Neuronal stem cell (in vitro differentiated cells): Measurements from ENCODE around the gene FSD1L.

ENCODE experiments used
- DNase-seq: peaks from one replicate; pipeline ENCODE4 v3.0.0-alpha.2; 2013; ENCODE audit warnings: low spot score
- H2AFZ ChIP-seq: one replicate; pipeline ENCODE4 v1.6.1; 2013; ENCODE audit warnings: mild to moderate bottlenecking, low read length, inconsistent platforms
- H2AK5ac ChIP-seq: 2 replicates; pipeline ENCODE4 v1.6.1; 2013; ENCODE audit warnings: low read depth, mild to moderate bottlenecking, inconsistent platforms, low read length, moderate library complexity, mixed read lengths
- H2BK120ac ChIP-seq: 2 replicates; pipeline ENCODE4 v1.6.1; 2013; ENCODE audit warnings: low read depth, mild to moderate bottlenecking, inconsistent platforms, low read length, moderate library complexity, mixed read lengths
- H2BK12ac ChIP-seq: one replicate; pipeline ENCODE4 v1.6.1; 2013; ENCODE audit warnings: low read length, inconsistent platforms
- H2BK15ac ChIP-seq: 2 replicates; pipeline ENCODE4 v1.6.1; 2013; ENCODE audit warnings: mild to moderate bottlenecking, low read length, inconsistent platforms, mixed read lengths
- H2BK5ac ChIP-seq: one replicate; pipeline ENCODE4 v1.6.1; 2013; ENCODE audit warnings: inconsistent platforms, mild to moderate bottlenecking, low read length, moderate library complexity
- H3K14ac ChIP-seq: one replicate; pipeline ENCODE4 v1.6.1; 2013; ENCODE audit warnings: low read length, inconsistent platforms
- H3K18ac ChIP-seq: 2 replicates; pipeline ENCODE4 v1.6.1; 2013; ENCODE audit warnings: low read length, inconsistent platforms
- H3K23ac ChIP-seq: 2 replicates; pipeline ENCODE4 v1.6.1; 2013; ENCODE audit warnings: low read depth, mild to moderate bottlenecking, mixed read lengths, low read length, inconsistent platforms; ENCODE audit not compliant: poor library complexity
- H3K27ac ChIP-seq: replicated peaks from 3 replicates; pipeline ENCODE4 v1.5.1; 2013; ENCODE audit warnings: low read length, inconsistent platforms
- H3K27me3 ChIP-seq, 3 experiments: 2 replicates each; pipeline ENCODE4 v1.6.1; 2013; ENCODE audit warnings: low read length in 3 of 3, mild to moderate bottlenecking in 2 of 3, inconsistent platforms in 1 of 3, low read depth in 1 of 3, mixed read lengths in 1 of 3, moderate library complexity in 1 of 3; ENCODE audit not compliant: control insufficient read depth in 3 of 3, insufficient read depth in 3 of 3
- H3K36me3 ChIP-seq, 2 donors: replicated peaks in 1 of 2; 2 replicates each; pipeline ENCODE4 v1.6.1; 2013; ENCODE audit warnings: low read length in 2 of 2; ENCODE audit not compliant: control insufficient read depth in 2 of 2, insufficient read depth in 2 of 2
- H3K4ac ChIP-seq: 2 replicates; pipeline ENCODE4 v1.6.1; 2013; ENCODE audit warnings: inconsistent platforms, mild to moderate bottlenecking, low read length, moderate library complexity
- H3K4me1 ChIP-seq, 2 donors: 1 replicate in 1 of 2; 2 replicates in 1 of 2; pipeline ENCODE4 v1.6.1; 2013; ENCODE audit warnings: low read length in 2 of 2, low read depth in 1 of 2; ENCODE audit not compliant: control insufficient read depth in 2 of 2, insufficient read depth in 1 of 2
- H3K4me2 ChIP-seq: one replicate; pipeline ENCODE4 v1.6.1; 2013; ENCODE audit warnings: mild to moderate bottlenecking, low read length, inconsistent platforms; ENCODE audit not compliant: insufficient read depth, poor library complexity, severe bottlenecking
- H3K4me3 ChIP-seq, 2 donors: 2 replicates each; pipeline ENCODE4 v1.5.1; 2013; ENCODE audit warnings: low read length in 2 of 2, mild to moderate bottlenecking in 2 of 2, inconsistent platforms in 1 of 2, moderate library complexity in 1 of 2
- H3K79me1 ChIP-seq: one replicate; pipeline ENCODE4 v1.6.1; 2013; ENCODE audit warnings: low read depth, mild to moderate bottlenecking, inconsistent platforms, low read length, moderate library complexity
- H3K9ac ChIP-seq: one replicate; pipeline ENCODE4 v1.6.1; 2013; ENCODE audit warnings: mild to moderate bottlenecking, low read depth, low read length, inconsistent platforms; ENCODE audit not compliant: poor library complexity
- H3K9me3 ChIP-seq, 2 donors: replicated peaks in 1 of 2; 2 replicates each; pipeline versions ENCODE3 to v1.6.1; 2013; ENCODE audit warnings: low read length in 2 of 2, mild to moderate bottlenecking in 2 of 2, inconsistent platforms in 1 of 2, low read depth in 1 of 2, mixed read lengths in 1 of 2, moderate library complexity in 1 of 2; ENCODE audit not compliant: control insufficient read depth in 2 of 2, insufficient read depth in 1 of 2
- H4K8ac ChIP-seq: one replicate; pipeline ENCODE4 v1.6.1; 2013; ENCODE audit warnings: low read depth, mild to moderate bottlenecking, inconsistent platforms, low read length, moderate library complexity
- H4K91ac ChIP-seq: one replicate; pipeline ENCODE4 v1.6.1; 2013; ENCODE audit warnings: low read length, low read depth, mild to moderate bottlenecking, inconsistent platforms; ENCODE audit not compliant: poor library complexity
- WGBS, 2 donors: extraction: QIAGEN DNeasy Blood & Tissue Kit; methylation state at CpG; one replicate each; pipeline ENCODE4 v1.1.7; 2013; ENCODE audit warnings: missing lambda C conversion rate in 2 of 2, mixed read lengths in 1 of 2; ENCODE audit not compliant: insufficient read length in 2 of 2, insufficient replicate concordance in 1 of 2; ENCODE audit errors: extremely low coverage in 2 of 2; 5-methylcytosine and 5-hydroxymethylcytosine counted together

FSD1L gene

GRCh38 chr9:105419816-105420597 is 27.8 kb upstream of the FSD1L start:
- H3K9ac ChIP-seq, result no peak overlapping the region
- H2BK15ac ChIP-seq, result no peak overlapping the region
- H3K4ac ChIP-seq, result no peak overlapping the region
- no peak overlapping the region for H4K91ac ChIP-seq
- H3K23ac ChIP-seq, result no peak overlapping the region
- no peak overlapping the region for H2BK120ac ChIP-seq
- H3K4me1 ChIP-seq, result peaks cover 0 to under 1% of the 10 kb centered on the region in 2 donors
- H3K27ac ChIP-seq, result no peak overlapping the region
- no peak for DNase-seq
- WGBS, 2 donors, result no CpG with 5 or more reads among the region's 10 CpGs
- H3K79me1 ChIP-seq, result no peaks in the 10 kb centered on the region
- H3K18ac ChIP-seq, result no peak overlapping the region
- no peak overlapping the region for H3K4me2 ChIP-seq
- peaks cover 0 to 3% (median 0%) of the 10 kb centered on the region in 3 experiments for H3K27me3 ChIP-seq
- no peak overlapping the region for H3K14ac ChIP-seq
- H2BK12ac ChIP-seq, result no peak overlapping the region
- H3K4me3 ChIP-seq, result no peak overlapping the region
- no peak overlapping the region for H2AK5ac ChIP-seq
- no peak overlapping the region for H2AFZ ChIP-seq
- no peaks in the 10 kb centered on the region for H3K36me3 ChIP-seq
- H3K9me3 ChIP-seq, result no peaks in the 10 kb centered on the region
- H4K8ac ChIP-seq, result no peak overlapping the region
- no peak overlapping the region for H2BK5ac ChIP-seq

GRCh38 chr9:105421154-105421553 is 26.7 kb upstream of the FSD1L start:
- Histone ChIP-seq H3K9me3 (no peaks in the 10 kb centered on the region), H2BK5ac (no peak overlapping the region), H3K27me3 (peaks cover 0 to 3% (median 0%) of the 10 kb centered on the region in 3 experiments), H2AFZ (no peak overlapping the region), H3K4me1 (no peaks in the 10 kb centered on the region), H3K14ac (no peak overlapping the region), H3K36me3 (no peaks in the 10 kb centered on the region), H3K18ac (no peak overlapping the region), H3K27ac (no peak overlapping the region), H3K4ac (no peak overlapping the region), H2BK15ac (no peak overlapping the region), H3K23ac (no peak overlapping the region), H3K4me3 (no peak overlapping the region), H3K79me1 (no peaks in the 10 kb centered on the region), H4K8ac (no peak overlapping the region), H2BK120ac (no peak overlapping the region), H4K91ac (no peak overlapping the region), H2AK5ac (no peak overlapping the region), H3K9ac (no peak overlapping the region), H2BK12ac (no peak overlapping the region), H3K4me2 (no peak overlapping the region)
- no peak for DNase-seq
- WGBS, 2 donors, result no CpG with 5 or more reads among the region's 2 CpGs

- H4K8ac ChIP-seq, result no peak overlapping the region
- H3K9ac ChIP-seq, result no peak overlapping the region
- H3K4me2 ChIP-seq, result no peak overlapping the region
- no peak overlapping the region for H3K27ac ChIP-seq
- no peaks in the 10 kb centered on the region for H3K79me1 ChIP-seq
- H2BK15ac ChIP-seq, result no peak overlapping the region
- H2AFZ ChIP-seq, result no peak overlapping the region
- peaks cover 0 to 3% (median 0%) of the 10 kb centered on the region in 3 experiments for H3K27me3 ChIP-seq
- no peak overlapping the region for H3K18ac ChIP-seq
- no peak overlapping the region for H2BK12ac ChIP-seq
- no peaks in the 10 kb centered on the region for H3K4me1 ChIP-seq
- H3K36me3 ChIP-seq, result no peaks in the 10 kb centered on the region
- WGBS, 2 donors, result no CpG with 5 or more reads among the region's 5 CpGs
- H3K23ac ChIP-seq, result no peak overlapping the region
- no peak overlapping the region for H2BK120ac ChIP-seq
- no peak overlapping the region for H4K91ac ChIP-seq
- no peak overlapping the region for H3K4me3 ChIP-seq
- no peak overlapping the region for H3K4ac ChIP-seq
- H3K9me3 ChIP-seq, result no peaks in the 10 kb centered on the region
- no peak overlapping the region for H3K14ac ChIP-seq
- no peak for DNase-seq
- H2BK5ac ChIP-seq, result no peak overlapping the region
- no peak overlapping the region for H2AK5ac ChIP-seq
These were observed 26.0 kb upstream of the FSD1L start for GRCh38 chr9:105421864-105422263.

GRCh38 chr9:105425816-105426433 is 21.9 kb upstream of the FSD1L start:
- no peak overlapping the region for H4K91ac ChIP-seq
- H2AK5ac ChIP-seq, result no peak overlapping the region
- no CpG with 5 or more reads among the region's 2 CpGs for WGBS, 2 donors
- H3K36me3 ChIP-seq, result no peaks in the 10 kb centered on the region
- H3K4me3 ChIP-seq, result no peak overlapping the region
- peaks cover 0 to 3% (median 0%) of the 10 kb centered on the region in 3 experiments for H3K27me3 ChIP-seq
- H3K4me1 ChIP-seq, result no peaks in the 10 kb centered on the region
- no peak overlapping the region for H2BK120ac ChIP-seq
- H2BK5ac ChIP-seq, result no peak overlapping the region
- no peaks in the 10 kb centered on the region for H3K79me1 ChIP-seq
- H3K9me3 ChIP-seq, result no peaks in the 10 kb centered on the region
- H3K23ac ChIP-seq, result no peak overlapping the region
- no peak overlapping the region for H2AFZ ChIP-seq
- no peak overlapping the region for H3K4me2 ChIP-seq
- no peak for DNase-seq
- H3K9ac ChIP-seq, result no peak overlapping the region
- H2BK15ac ChIP-seq, result no peak overlapping the region
- H3K14ac ChIP-seq, result no peak overlapping the region
- H3K18ac ChIP-seq, result no peak overlapping the region
- no peak overlapping the region for H2BK12ac ChIP-seq
- H3K4ac ChIP-seq, result no peak overlapping the region
- H3K27ac ChIP-seq, result no peak overlapping the region
- H4K8ac ChIP-seq, result no peak overlapping the region
